Frontal cortex (tissue), 4 donors: Measurements from ENCODE around the gene PARD3. TPM values are rescaled to one million over a fixed set of nuclear protein-coding genes. Genes with fewer than 3 reads are reported as not detected.

Source experiments
- DNase-seq, 2 donors: peaks; one replicate each; pipeline ENCODE4 v3.0.0; 2012; ENCODE audit warnings: low spot score in 2 of 2
- FAIRE-seq: peaks from 2 replicates; lab custom pipeline; 2012; peaks lifted over from hg19 to GRCh38; lab: Jason Lieb, UNC
- total RNA-seq: library from RNA; depleted of rRNA; stranded (reverse); fragments of >200 nt; gene quantifications from one replicate; pipeline ENCODE4 v1.2.3, GENCODE V29; 2014
- donor health status: control.
- donor health status: control.
- donor health status: control.

The PARD3 gene
- total RNA-seq, 1 donor from 2014 or later = 27.7 TPM

DNA sequence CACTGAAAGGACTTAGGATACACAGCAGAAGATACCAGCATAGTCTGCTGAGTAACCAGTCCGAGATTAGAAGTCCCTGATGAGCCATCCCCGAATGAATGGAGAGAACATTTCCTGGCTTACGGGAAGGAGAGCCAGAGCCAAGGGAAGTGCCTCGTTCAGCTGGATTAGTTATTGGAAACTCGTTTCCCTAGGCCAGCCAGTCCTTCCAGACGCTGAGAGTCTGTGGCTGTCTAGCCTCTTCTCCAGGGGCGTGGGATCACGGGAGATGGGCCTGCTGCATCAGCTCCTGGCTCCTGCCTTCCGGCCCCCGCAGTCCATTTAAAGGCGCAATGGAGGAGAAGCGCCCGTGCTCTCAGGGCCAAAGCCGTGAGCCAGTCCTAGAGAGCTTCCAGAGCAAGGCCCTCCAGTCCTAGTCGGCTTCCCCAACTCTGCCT, 712.8 kb downstream of the PARD3 start:
- DNase-seq = no peak
- no peak for FAIRE-seq

DNA sequence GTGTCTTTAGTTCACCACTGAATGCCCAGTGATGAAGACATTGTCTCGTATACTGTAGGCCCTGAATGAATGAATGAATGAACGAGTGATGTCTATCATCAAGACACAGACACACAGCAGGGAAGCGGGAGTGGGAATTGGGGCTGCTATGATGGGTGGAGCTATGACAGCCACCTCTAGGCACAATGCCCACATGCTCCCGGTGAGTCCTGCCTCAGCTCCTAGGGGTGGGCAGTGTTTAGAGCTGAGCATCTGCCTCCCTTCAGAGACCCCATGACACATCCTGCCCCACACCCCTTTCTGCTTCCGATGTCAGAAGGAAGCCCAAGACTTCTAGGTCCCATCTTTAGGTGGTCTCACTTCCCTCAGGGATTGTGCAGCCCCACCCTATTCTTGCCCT, 714.1 kb downstream of the PARD3 start:
- FAIRE-seq (no peak), DNase-seq (no peak)

DNA sequence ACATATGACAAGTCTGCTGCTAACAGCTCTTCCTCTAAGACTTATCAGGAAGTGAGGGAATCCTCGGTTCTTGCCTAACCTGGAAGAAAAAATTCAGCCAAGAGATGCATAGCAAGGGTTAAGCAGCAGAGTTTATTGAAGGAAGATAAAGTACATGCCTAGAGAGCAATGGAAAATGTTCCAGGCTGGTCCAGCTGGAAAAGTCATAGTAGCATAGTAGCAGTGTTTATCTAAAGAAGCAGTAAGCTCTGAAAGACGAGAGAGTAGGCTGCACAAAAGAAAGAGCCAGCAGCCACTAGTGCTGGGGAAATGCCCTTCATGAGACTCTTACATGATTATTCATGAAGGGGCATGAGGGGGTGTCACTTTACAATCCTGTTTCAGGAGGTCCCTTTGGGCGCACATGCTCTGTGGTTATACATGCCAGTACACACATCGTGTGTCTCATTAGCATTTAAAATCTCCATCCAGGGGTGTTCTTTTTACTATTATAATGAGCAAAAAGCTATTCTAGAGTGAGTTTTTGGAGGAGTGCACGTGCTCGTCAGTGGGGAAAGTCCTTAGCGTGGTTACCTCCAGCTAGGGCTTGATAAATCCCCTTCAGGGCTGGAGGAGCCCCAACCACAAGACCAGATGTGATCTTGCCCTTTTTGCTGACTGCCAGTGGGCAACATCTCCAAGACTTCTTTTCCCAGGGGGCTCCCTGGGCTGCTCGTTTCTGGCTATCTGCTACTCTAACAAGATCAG, 716.1 kb downstream of the PARD3 start:
- FAIRE-seq = no peak

DNA sequence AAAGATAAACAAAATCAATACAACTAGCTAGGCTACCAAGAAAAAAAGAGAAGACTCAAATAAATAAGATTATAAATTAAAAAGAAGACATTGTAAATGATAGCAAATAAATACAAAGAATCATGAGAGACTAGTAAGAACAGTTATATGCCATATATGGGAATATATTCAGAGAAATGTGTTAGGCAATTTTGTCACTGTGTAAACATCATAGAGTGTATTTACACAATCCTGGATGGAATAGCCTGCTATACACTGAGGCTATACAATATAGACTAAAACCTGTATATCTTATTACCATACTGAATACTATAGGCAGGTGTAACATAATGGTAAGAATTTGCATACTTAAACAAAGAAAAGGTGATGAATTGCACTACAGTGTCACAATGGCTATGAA, 717.4 kb downstream of the PARD3 start:
- DNase-seq = no peak
- no peak for FAIRE-seq

More for the DNA sequence above, 716.1 kb downstream of the PARD3 start:
- no peak for DNase-seq

DNA sequence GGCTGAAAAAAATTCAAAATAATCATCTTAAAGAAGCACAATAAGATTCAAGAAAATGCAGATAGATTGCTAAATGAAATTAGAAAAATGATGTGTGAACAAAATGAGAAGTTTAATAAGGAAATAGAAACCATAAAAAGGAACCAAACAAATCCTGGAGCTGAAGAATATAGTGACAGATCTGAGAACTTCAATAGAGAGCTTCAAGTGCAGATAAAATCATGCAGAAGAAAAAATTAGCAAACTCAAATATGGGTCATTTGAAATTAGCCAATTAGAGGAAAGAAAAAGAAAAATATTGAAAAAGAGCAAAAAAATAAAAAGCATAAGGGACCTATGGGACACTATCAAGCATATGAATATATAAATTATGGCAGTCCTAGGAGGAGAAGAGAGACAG, 720.1 kb downstream of the PARD3 start:
- no peak for FAIRE-seq
- DNase-seq = no peak

DNA sequence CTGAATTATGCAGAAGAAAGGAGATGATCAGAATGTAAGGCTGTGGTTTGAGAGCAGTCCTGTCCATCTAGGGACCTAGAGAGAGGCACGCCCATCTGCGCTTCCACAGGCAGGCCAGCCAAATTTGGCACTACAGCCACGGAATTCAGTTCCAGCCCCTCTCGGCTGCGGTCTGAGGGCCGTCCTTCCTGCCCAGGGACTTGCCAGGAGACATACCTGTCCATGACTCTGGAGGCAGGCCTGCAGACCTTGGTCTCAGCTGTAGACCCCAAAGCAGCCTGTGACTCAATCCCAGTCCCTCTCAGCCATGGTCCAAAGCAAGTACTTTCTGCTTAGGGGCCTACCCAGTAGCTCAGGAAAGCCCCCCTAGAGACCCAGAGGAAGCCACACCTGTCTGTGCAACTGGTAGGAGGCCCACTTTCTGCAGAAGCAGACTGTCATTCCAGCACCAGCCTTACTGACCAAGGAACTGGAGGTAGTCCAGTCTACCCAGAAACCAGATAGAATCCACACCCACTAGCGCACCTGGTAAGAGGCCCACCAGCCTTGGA, 720.9 kb downstream of the PARD3 start:
- DNase-seq = no peak
- FAIRE-seq = no peak

DNA sequence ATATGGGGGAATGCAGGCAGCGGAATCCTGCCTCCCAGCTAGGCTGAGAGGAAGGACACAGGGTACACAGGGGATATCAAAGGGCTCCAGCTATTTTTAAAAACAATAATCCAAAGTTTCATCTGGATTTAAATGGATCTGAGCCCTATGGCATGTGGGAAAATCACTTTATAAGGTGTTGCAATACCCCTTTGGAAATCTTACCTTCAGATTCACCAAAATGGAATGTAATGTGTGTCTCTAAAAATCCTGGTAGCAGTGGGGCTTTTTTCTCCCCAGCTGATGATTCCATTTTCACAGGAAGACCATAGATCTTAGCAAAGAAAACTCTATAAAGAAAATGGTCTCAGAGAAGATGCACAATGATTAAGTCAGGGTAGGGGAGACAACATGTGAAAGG, 722.2 kb downstream of the PARD3 start:
- no peak for FAIRE-seq
- DNase-seq = no peak

DNA sequence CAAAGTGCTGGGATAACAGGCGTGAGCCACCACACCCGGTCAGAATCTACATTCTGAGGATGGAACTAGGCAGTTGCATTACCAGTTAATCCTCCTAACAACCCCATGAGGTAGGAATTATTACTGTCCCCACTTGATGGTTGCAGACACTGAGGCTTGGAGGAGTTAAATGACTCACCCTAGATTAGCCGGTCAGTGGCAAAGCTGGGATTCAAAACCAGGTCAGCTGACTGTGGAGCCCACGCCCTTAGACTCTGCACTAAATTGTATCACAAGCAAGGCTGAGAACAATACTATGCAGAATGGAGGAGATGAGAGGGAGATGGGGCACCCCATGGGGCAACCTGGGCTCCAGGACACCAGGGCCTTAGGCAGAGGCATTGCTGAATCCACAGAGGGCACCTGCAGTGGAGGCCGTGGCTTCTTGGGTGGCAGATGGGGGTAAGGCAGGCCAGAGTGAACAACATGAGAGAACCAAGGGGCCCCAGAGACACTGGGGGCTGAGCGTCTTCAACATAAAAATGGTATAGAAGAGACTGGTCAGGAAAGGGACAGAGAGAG, 723.4 kb downstream of the PARD3 start:
- DNase-seq (no peak), FAIRE-seq (no peak)

DNA sequence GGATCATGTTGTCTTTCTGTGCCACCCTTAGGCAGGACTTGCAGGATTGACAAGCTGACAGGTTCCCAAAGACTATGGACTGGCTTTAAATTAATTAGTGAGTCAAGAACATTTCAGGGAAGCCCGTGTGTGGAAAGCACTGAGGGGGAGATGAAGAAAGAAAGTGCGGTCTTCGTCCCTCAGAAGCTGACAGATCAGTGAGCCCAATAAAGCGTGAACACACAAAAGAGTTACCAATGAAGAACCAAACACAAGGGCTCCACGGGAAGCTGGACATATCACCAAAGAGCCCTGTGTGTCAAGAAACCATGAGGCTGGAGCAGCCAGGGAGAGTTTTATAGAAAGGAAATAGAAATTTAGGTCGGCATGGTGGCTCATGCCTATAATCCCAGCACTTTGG, 725.8 kb downstream of the PARD3 start:
- no peak for FAIRE-seq

DNA sequence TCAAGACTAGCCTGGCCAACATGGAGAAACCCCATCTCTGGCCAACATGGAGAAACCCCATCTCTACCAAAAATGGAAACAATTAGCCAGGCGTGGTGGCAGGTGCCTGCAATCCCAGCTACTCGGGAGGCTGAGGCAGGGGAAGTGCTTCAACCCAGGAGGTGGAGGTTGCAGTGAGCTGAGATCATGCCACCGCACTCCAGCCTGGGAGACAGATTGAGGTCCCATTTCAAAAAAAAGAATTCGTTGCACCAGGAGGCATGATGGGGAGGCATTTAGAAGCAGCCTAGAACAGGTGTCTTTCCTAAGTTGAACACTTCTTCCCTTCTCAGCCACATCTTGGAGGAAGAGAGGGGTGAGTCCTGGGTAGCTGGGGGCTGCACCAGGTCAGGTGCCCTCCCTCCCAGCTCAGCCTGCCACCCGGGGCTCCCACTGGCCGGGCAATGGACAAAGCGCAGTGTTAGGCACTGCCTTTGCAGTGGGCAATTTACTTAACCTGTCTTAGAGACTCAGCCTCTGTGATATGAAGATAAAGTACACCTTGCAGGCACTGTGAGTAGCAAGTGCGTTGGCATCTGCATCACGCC, 726.8 kb downstream of the PARD3 start:
- DNase-seq (no peak), FAIRE-seq (no peak)

More for the DNA sequence above, 725.8 kb downstream of the PARD3 start:
- DNase-seq = no peak

DNA sequence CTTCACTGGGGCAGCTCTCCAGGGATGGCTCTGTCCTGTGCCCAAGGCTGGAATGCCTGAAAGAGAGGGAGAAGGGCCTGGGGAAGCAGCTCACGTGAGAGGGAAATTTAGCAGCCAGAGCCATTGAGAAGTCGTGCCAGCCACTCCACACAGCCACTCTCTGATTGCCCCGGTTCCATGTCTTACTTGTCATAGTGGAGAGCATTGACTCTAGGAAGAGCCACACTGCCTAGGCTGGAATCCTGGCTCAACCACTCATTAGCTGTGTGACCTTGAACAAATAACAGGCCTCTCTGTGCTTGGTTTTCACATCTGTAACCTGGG, 728.0 kb downstream of the PARD3 start:
- FAIRE-seq = no peak
- DNase-seq = no peak

DNA sequence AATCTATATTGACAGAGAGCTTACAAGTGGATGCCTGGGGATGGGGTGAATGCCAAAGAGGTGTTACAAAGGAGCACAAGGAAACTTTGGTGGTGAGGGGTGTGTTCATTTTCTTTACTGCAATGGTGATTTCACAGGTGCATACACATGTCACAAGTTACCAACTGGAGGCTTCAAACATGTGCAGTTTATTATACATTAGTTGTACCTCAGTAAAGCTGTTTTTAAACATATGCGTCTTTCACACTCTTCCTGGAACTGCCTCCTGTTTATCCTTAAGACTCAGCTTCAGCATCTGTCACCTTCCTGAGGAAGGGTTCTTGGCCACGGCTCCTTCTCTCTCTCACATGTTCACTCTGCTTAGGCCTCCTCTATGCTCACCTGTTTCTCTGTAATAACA, 731.5 kb downstream of the PARD3 start:
- FAIRE-seq = no peak
- DNase-seq = no peak

DNA sequence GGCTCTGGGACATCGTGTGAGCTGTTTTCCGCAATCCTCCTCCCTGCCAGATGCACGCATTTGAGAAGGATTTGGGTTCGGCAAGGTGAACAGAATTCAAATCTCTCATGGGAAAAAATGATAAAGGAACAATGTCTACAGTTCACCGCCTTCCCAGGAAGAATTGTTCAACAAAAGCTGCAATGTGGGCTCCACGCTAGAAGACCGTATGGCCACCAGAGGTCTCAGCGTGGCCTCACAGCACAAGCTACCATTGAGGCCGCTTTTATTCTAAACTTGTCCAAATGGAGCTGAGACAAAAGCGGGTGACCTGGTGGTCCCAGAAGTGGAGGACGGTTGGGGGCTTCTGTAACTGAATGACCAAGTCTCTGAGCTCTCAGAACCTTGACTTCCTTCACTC, 733.1 kb downstream of the PARD3 start:
- FAIRE-seq (no peak), DNase-seq (no peak)

DNA sequence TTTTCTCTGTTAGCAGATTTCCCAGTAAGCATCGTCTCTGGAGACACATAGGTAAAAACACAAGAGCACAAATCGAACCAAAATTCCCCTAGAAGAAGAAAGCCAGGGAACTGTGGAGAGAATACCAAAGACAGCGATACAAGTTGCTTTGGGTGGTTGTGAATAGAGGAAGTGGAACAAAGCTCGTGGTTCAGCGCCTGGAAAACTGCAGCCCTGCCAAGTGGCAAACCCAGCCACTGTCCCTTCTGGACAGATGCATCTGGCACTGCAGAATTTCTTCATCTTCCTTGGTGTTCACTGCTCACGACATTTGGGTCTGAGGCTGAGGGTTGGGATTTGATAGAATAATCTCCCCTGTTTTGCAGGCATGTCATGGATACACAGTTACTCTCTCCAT, 733.8 kb downstream of the PARD3 start:
- DNase-seq (no peak), FAIRE-seq (no peak)

DNA sequence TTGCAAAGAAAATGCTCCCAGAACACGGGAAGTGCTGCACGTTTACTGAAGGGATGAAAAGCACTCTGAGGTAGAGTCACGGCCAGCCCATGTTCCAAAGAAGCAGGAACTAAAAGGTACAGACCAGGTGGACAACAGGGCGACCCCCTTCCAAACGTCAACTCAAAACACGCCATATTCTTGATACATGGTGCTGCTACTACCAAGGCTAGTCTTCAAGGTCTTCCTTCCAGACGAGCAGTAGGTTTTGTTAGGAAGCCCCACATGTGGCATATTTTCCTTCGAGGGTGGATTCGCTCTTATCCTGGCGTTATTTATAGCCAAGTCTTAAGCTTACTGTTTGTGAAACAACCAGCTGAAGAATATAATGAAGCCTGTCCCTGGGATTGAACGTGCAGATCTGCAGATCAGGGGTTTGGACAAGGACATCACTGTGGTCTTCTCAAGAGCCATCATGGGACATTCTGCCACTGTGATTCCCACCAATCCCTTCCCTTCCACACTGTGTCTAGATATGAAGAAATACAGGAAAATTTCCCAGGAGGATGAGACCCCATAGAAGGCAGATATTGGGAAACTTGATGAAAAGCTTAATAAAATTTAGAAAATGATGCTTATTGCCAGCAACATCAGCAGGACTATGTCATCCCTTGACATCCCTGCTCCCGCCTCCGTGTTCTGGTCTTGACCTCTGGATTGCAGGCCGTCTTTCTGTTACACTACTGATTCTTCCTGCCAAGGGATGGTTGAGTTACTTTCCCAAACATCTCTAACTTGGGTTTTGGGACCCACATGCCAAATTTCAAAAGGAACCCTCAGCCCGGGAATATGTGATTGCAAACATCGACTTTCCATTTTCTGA, 734.4 kb downstream of the PARD3 start:
- no peak for FAIRE-seq

DNA sequence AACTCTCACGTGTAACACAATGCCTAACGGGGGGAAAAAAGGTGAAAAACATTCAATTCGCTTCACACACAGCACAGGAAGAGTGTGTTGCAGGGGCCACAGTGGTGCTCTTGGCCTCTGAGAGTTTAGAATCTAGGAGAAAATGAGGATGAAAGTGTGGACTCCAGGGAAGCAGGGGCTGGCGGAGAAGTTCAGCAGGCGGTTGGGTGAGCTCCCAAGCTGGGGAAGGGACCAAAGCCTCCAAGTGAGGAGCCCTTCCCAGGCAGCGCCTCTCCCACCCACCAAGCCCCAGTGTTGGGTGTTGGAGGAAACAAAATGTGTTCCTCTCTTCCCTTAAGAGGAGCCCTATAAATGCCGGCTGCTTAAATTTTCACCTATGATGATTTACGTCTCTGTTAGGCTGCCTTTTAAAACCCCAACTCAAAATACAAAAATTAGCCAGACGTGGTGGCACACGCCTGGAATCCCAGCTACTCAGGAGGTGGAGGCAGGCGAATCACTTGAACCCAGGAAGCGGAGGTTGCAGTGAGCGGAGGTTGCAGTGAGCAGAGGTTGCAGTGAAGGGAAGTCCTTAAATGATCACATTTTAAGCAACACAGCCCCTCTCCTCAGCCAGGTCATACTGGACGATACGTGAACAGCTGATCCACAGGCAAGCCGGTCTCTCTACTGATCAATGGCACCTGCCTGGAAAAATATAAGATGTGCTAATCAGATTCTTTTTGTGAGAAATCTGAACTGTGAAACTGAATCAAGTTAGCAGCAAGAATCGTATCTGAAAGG, 735.2 kb downstream of the PARD3 start:
- FAIRE-seq (no peak), DNase-seq (no peak)

More for the DNA sequence above, 734.4 kb downstream of the PARD3 start:
- DNase-seq = no peak

DNA sequence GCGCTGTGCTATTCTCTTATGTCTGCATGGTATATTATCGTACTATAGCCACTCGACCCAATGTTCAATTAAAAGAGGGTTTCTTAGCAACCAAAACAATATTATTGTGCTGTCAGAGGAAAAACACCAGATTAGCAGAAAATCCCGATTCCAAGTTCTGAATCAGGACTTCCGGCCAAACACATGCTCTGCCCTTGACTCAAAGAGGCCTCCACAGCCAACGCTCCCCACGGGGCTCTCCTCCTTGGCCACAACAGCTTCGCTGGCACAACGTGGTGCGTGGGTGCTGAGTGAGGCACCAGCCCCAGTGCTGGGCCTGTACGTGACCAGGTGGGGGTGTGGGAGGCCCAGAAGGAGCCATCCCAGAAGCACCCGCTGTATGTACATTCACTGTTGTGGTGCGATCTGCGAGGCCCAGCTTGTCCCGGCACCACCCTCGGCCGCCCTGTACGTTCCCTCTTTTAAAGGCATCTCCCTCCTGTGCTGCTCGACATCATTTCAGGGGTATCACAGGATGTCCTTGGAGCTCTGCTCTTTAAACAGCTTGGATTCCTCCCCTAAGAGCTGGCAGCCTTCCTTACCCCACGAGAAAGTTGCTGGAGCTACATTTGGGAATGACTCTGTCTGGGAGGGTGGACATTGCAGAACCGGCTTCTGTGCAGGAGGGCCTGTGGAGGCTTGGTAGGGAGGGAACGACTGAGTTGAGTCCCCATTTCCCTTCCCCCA, 736.2 kb downstream of the PARD3 start:
- FAIRE-seq (no peak), DNase-seq (no peak)

DNA sequence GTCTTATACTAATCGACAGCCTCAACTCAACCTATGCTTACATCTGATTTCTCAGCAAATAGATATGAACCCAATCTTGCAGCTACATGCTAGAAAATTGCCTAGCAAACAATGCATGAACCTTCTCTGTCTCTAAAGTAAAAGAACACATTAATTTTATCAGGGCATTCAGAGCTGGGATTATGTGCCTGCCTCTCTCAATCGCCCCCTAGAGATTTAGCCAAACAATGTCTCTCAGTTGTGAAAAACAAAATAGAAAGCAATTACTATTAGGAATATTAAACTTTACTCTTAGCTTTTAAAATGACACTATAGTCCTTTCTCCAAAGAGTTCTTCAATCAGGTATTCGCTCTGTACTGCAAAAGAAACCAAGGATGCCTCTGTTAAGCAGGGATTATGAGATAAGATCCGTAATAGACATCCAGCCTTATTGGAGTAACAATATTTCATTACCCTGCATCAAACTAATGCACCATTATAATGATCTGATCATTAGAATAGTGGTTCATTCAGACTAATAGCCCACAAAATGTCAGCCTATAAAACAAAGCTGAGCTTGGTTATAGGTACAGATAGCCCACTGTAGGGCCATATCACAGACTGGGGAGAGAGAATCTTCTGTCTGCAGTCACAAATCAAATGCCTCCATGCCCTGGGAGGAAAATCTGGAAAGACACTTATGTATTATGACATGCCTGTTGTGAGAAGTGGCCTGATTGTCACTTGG, 736.9 kb downstream of the PARD3 start:
- no peak for DNase-seq
- no peak for FAIRE-seq
